Left kidney (tissue), 2 donors: ENCODE data around the gene CHIC1. TPM values are rescaled to one million over a fixed set of nuclear protein-coding genes. Genes with fewer than 3 reads are reported as not detected.

Source experiments
- DNase-seq: peaks from one replicate; pipeline ENCODE4 v3.0.0-alpha.2; 2013
- polyA plus RNA-seq: library from polyadenylated mRNA; unstranded; fragments of 120-200 nt; gene quantifications from one replicate; pipeline ENCODE4 v1.2.1, GENCODE V29; 2013; ENCODE audit not compliant: insufficient read length

The CHIC1 gene
- polyA plus RNA-seq, 1 donor: 12.1 TPM

DNA sequence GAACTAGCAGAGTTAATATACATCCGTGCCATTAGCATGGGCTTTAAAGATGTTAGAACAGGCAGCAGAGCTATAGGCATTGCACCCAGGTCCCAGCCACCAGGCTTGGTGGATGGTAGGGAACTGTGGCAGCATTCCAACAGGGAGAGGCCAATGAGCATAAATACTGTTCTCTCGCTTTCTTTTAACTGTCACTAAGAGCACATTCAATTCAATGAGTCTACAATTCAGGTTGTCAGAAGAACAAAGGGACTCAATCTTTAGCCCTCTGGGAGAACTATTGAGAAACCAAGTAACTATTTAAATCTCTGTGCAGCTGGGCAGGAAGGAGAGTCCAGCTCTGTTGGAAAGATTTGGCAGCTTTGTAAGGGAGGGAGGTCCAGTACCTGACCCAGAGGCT lies 165.6 kb downstream of the CHIC1 start:
- no peak for DNase-seq

Other genes with a start within 250 kb of the CHIC1 start
- gene CDX4, start 116.1 kb upstream of the CHIC1 start, polyA plus RNA-seq: not detected